ENCODE data around the gene PDE11A. TPM values are rescaled to one million over a fixed set of nuclear protein-coding genes. Genes with fewer than 3 reads are reported as not detected.
A peak's percentile ranks its signal among the peaks of the same experiment; 100 is the strongest.

PDE11A gene
- total and polyA plus RNA-seq, 4 donors = 0.11 to 1.3 (median 0.25) TPM; not detected in 1

DNA sequence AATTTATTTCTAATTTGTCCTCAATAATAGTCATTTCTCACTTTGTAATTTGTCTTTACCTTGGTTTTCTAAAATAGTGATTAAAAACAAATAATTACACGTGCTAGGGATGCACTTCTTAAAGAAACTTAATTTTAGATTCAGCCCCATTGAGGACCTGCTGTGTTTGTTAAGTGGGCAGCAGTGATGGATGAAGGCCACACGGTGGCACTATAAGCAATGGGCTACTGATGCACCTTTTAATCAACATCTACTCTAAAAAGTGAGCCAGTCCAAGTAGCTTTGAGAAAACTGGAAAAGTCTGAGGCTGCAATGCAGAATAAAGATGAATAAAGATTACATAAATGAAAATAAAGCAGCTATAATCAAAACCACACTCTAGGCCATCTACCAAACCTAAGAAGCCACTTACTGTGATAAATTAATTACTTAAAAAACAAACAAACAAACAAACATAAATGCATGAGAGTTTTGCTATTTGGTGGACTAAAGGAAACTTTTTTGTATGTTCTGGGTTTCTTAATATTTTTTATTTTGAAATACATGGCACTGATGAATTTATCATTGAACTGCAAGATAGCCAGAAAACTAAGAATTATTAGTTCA lies 89.3 kb downstream of the PDE11A start:
- ATAC-seq (ENCODE audit: insufficient read depth, low FRiP score) = no peak
- TF ChIP-seq, protein P1, sequence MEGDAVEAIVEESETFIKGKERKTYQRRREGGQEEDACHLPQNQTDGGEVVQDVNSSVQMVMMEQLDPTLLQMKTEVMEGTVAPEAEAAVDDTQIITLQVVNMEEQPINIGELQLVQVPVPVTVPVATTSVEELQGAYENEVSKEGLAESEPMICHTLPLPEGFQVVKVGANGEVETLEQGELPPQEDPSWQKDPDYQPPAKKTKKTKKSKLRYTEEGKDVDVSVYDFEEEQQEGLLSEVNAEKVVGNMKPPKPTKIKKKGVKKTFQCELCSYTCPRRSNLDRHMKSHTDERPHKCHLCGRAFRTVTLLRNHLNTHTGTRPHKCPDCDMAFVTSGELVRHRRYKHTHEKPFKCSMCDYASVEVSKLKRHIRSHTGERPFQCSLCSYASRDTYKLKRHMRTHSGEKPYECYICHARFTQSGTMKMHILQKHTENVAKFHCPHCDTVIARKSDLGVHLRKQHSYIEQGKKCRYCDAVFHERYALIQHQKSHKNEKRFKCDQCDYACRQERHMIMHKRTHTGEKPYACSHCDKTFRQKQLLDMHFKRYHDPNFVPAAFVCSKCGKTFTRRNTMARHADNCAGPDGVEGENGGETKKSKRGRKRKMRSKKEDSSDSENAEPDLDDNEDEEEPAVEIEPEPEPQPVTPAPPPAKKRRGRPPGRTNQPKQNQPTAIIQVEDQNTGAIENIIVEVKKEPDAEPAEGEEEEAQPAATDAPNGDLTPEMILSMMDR (IDR thresholded peaks at IDR 0.05; ENCODE audit: control extremely low read depth, extremely low read depth) = no peak
- DNase-seq = peak in 2 of 3 donors; percentile 26 to 51

DNA sequence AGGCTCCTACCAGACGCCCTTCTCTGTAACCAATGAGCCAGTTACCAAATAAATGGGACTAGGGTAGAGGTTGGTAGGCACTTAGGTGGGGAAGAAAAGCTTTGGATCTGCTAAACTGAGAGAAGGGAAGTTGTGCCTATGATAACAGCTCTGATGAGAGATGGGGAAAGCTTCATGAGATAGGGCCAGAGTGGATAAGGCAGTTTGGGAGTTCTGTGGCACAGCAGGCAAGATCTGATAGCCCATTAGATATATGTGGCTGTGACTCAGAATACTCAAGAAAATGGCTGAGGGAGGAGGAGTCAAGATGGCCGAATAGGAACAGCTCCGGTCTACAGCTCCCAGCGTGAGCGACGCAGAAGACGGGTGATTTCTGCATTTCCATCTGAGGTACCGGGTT lies 99.8 kb downstream of the PDE11A start:
- TF ChIP-seq, protein P1 (IDR thresholded peaks at IDR 0.05; ENCODE audit: control extremely low read depth, extremely low read depth) = no peak
- peaks cover 0 to 2% (median 0%) of the 10 kb centered on the region in 4 donors for H3K9me3 ChIP-seq (ENCODE audit: control insufficient read depth in 4 of 4, insufficient read depth in 3 of 4, low read length in 3 of 4)
- DNase-seq (no peak), ATAC-seq (ENCODE audit: insufficient read depth, low FRiP score) (no peak)
- no peaks in the 10 kb centered on the region for H3K36me3 ChIP-seq (ENCODE audit: control insufficient read depth in 4 of 4, insufficient read depth in 4 of 4, low read length in 4 of 4)
- no peak overlapping the region for H3K27ac ChIP-seq (ENCODE audit: low read depth in 1 of 2, low read length in 1 of 2)
- no peak overlapping the region for H3K4me3 ChIP-seq
- no peaks in the 10 kb centered on the region for H3K4me1 ChIP-seq (ENCODE audit: control insufficient read depth in 5 of 5, insufficient read depth in 5 of 5, low read length in 5 of 5)
- no peaks in the 10 kb centered on the region for H3K27me3 ChIP-seq (ENCODE audit: control insufficient read depth in 3 of 3, insufficient read depth in 3 of 3, low read length in 2 of 3)
- H3K9ac ChIP-seq (ENCODE audit: insufficient read depth in 1 of 2, low read length in 2 of 2) = no peak overlapping the region
- 90 to 93% methylated on average over 4 to 7 of the region's 8 CpGs for WGBS, 2 donors

More for the DNA sequence above, 89.3 kb downstream of the PDE11A start:
- H3K27me3 ChIP-seq (ENCODE audit: control insufficient read depth in 3 of 3, insufficient read depth in 3 of 3, low read length in 2 of 3) = no peaks in the 10 kb centered on the region
- no peak overlapping the region for H3K27ac ChIP-seq (ENCODE audit: low read depth in 1 of 2, low read length in 1 of 2)
- no peaks in the 10 kb centered on the region for H3K4me1 ChIP-seq (ENCODE audit: control insufficient read depth in 5 of 5, insufficient read depth in 5 of 5, low read length in 5 of 5)
- no peaks in the 10 kb centered on the region for H3K36me3 ChIP-seq (ENCODE audit: control insufficient read depth in 4 of 4, insufficient read depth in 4 of 4, low read length in 4 of 4)
- WGBS, 2 donors = 0 to 1% methylated on average over 2 of the region's 2 CpGs
- H3K4me3 ChIP-seq = no peak overlapping the region
- H3K9ac ChIP-seq (ENCODE audit: insufficient read depth in 1 of 2, low read length in 2 of 2) = no peak overlapping the region
- H3K9me3 ChIP-seq (ENCODE audit: control insufficient read depth in 4 of 4, insufficient read depth in 3 of 4, low read length in 3 of 4) = no peaks in the 10 kb centered on the region

DNA sequence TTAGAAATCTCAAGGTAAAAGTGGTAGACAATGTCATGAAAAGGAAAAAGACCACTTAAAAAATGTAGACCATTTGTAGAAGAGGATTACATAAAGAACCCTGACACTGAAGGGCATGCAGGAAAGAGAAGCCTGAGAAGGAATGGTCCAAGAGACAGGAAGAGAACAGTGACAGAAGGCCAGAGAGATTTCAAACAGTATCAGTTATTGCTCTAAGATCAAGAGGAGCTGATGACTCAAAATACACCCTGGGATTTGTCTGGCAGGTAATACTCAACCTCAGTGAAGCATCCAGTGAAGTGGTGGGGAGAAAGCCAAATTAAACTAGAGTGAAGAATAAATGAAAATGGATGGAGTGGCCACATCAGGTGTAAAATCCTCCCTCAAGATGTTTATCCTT lies 100.5 kb downstream of the PDE11A start:
- no peak overlapping the region for H3K27ac ChIP-seq (ENCODE audit: low read depth in 1 of 2, low read length in 1 of 2)
- no peak overlapping the region for H3K9ac ChIP-seq (ENCODE audit: insufficient read depth in 1 of 2, low read length in 2 of 2)
- TF ChIP-seq, protein P1 (IDR thresholded peaks at IDR 0.05; ENCODE audit: control extremely low read depth, extremely low read depth) = no peak
- ATAC-seq (ENCODE audit: insufficient read depth, low FRiP score) (no peak), DNase-seq (no peak)
- H3K4me1 ChIP-seq (ENCODE audit: control insufficient read depth in 5 of 5, insufficient read depth in 5 of 5, low read length in 5 of 5) = no peaks in the 10 kb centered on the region
- H3K36me3 ChIP-seq (ENCODE audit: control insufficient read depth in 4 of 4, insufficient read depth in 4 of 4, low read length in 4 of 4) = no peaks in the 10 kb centered on the region
- peaks cover 0 to 2% (median 0%) of the 10 kb centered on the region in 4 donors for H3K9me3 ChIP-seq (ENCODE audit: control insufficient read depth in 4 of 4, insufficient read depth in 3 of 4, low read length in 3 of 4)
- no peaks in the 10 kb centered on the region for H3K27me3 ChIP-seq (ENCODE audit: control insufficient read depth in 3 of 3, insufficient read depth in 3 of 3, low read length in 2 of 3)
- H3K4me3 ChIP-seq = no peak overlapping the region

Data from lung (tissue), 12 donors.